Upper lobe of left lung (tissue), 6 donors: ENCODE results near the gene KHDC1L. TPM values are rescaled to one million over a fixed set of nuclear protein-coding genes. Genes with fewer than 3 reads are reported as not detected.

Experiments used
- ATAC-seq, 2 donors: fragments of 200-7000 bp; cut with Tn5 transposase; one replicate each; pipeline ENCODE4 v1.9.1; 2022; ENCODE audit warnings: mild to moderate bottlenecking in 2 of 2, moderate library complexity in 2 of 2; ENCODE audit not compliant: low FRiP score in 2 of 2
- DNase-seq, 2 donors: peaks; one replicate each; pipeline ENCODE4 v3.0.0-alpha.2; 2019 to 2020
- H3K27ac ChIP-seq, 4 donors: fragments of 200-600 bp; sonication (generic); one replicate each; pipeline ENCODE4 v1.5.1; 2016 to 2019
- H3K27me3 ChIP-seq, 4 donors: fragments of 200-600 bp; sonication (generic); one replicate each; pipeline ENCODE4 v1.5.1; 2017 to 2019
- H3K36me3 ChIP-seq, 4 donors: fragments of 200-600 bp; sonication (generic); one replicate each; pipeline ENCODE4 v1.5.1; 2016 to 2019
- H3K4me1 ChIP-seq, 4 donors: fragments of 200-600 bp; sonication (generic); one replicate each; pipeline ENCODE4 v1.5.1; 2018 to 2019
- H3K4me3 ChIP-seq, 4 donors: fragments of 200-600 bp; sonication (generic); one replicate each; pipeline ENCODE4 v1.5.1; 2017 to 2019; ENCODE audit warnings: mild to moderate bottlenecking in 2 of 4, moderate library complexity in 1 of 4
- H3K9me3 ChIP-seq, 4 donors: fragments of 200-600 bp; sonication (generic); one replicate each; pipeline ENCODE4 v1.5.1; 2018 to 2019
- CTCF ChIP-seq, 6 experiments: fragments of 450-650 bp in 4 of 6; fragments of 200-600 bp in 2 of 6; sonication (generic) in 2 of 6; IDR thresholded peaks; one replicate each; pipeline ENCODE4 v1.5.1; 2016 to 2019; ENCODE audit warnings: antibody characterized with exemption in 6 of 6
- EP300 ChIP-seq, 4 donors: sonication (generic); formaldehyde crosslinking; IDR thresholded peaks; one replicate each; pipeline ENCODE4 v1.5.1; 2017; ENCODE audit warnings: antibody characterized with exemption in 4 of 4, control low read depth in 2 of 4
- POLR2A ChIP-seq, 4 donors: fragments of 450-650 bp; IDR thresholded peaks; one replicate each; pipeline ENCODE4 v1.5.1; 2016 to 2017; ENCODE audit warnings: antibody characterized with exemption in 4 of 4, mild to moderate bottlenecking in 2 of 4
- POLR2AphosphoS5 ChIP-seq, 2 donors: sonication (generic); formaldehyde crosslinking; IDR thresholded peaks; one replicate each; pipeline ENCODE4 v1.5.1; 2017; ENCODE audit warnings: antibody characterized with exemption in 2 of 2
- WGBS, 2 donors: methylation state at CpG; one replicate each; pipeline ENCODE4 v1.1.5; 2017 to 2018; 5-methylcytosine and 5-hydroxymethylcytosine counted together
- total RNA-seq, 6 donors: library from RNA; depleted of rRNA in 4 of 6; stranded (reverse); fragments of >200 nt in 4 of 6; gene quantifications; one replicate each; pipeline versions ENCODE4 v1.1.0 to v1.2.1, GENCODE V29; 2016 to 2021
- donor health status: DM: no; HTN: no; CAD: no; lungs with moderate emphysema.
- donor health status: DM: no; HTN: yes; CAD: no; lungs with severe emphysema.

The KHDC1L gene
- total RNA-seq, 6 donors from 2014 or later, result not detected

DNA sequence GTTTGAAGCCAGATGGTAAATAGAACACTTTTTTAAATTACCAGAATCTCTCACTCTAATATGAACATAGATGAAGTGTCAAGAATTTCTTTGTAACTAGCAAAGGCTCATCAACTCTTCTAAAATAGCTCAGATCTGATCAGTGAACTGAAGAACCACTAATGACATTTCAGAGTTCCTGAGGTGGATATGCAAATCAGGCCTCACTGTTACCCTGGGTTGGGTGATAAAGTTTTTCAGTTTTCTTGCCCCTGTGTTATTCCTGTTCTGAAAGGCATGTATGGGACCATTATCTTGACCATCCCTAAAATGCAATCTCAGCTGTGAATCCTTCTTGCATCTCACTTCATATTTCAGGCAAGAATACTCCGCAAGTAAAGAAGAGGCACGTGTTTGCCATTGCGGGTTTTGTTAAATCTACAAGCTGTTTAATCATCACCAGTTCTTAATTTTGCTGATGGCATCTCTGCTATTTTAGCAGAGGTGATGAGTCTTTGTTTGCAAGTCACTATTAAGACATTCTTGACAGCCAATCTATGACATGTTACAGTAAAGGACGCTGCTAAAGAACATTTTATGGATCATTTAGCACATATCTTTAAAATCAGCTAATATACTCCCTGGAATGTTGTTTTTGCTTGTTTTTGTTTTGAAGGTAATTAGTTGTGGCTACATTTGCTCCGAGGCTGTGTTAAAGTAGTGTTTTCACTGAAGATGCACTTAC, 47.9 kb downstream of the KHDC1L start:
- no peak overlapping the region for H3K4me3 ChIP-seq
- ATAC-seq, result no peak
- H3K4me1 ChIP-seq, result peaks cover 0 to 6% (median 2%) of the 10 kb centered on the region in 4 donors
- TF ChIP-seq POLR2A (IDR thresholded peaks at IDR 0.05) (no peak), POLR2AphosphoS5 (IDR thresholded peaks at IDR 0.05) (no peak), CTCF (IDR thresholded peaks at IDR 0.05) (no peak), EP300 (IDR thresholded peaks at IDR 0.05) (no peak)
- no peak for DNase-seq
- no peaks in the 10 kb centered on the region for H3K9me3 ChIP-seq
- no peak overlapping the region for H3K27ac ChIP-seq
- no peaks in the 10 kb centered on the region for H3K36me3 ChIP-seq
- 73 to 88% methylated on average over 5 of the region's 5 CpGs for WGBS, 2 donors
- no peaks in the 10 kb centered on the region for H3K27me3 ChIP-seq

GRCh38 chr6:73176057-73176456, 49.2 kb downstream of the KHDC1L start:
- no peaks in the 10 kb centered on the region for H3K27me3 ChIP-seq
- H3K27ac ChIP-seq, result no peak overlapping the region
- no peaks in the 10 kb centered on the region for H3K36me3 ChIP-seq
- WGBS, 2 donors, result 79 to 87% methylated on average over 6 of the region's 6 CpGs
- DNase-seq, result no peak
- TF ChIP-seq POLR2A (IDR thresholded peaks at IDR 0.05) (no peak), POLR2AphosphoS5 (IDR thresholded peaks at IDR 0.05) (no peak), CTCF (IDR thresholded peaks at IDR 0.05) (no peak), EP300 (IDR thresholded peaks at IDR 0.05) (no peak)
- H3K9me3 ChIP-seq, result no peaks in the 10 kb centered on the region
- no peak overlapping the region for H3K4me3 ChIP-seq
- no peak for ATAC-seq
- H3K4me1 ChIP-seq, result peaks cover 0 to 6% (median 2%) of the 10 kb centered on the region in 4 donors

DNA sequence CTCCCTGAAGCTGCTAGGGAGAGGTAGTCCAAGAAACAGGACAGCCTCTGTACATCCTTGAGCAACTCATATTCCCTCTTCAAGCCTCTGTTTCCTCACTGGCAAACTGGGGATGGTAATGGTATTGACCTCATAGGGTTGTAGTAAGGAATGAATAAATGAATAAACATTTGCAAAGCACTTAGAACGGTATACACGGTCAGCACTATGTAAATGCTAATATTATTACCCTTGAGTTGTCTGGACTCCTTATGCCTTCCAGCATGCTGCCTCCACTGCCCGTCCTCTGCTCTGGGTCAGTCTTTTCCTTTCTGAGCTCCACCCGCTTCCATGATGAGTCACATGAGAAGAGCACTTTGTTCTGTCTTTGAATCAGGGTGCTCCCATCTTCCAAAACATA, 50.6 kb downstream of the KHDC1L start:
- Histone ChIP-seq H3K36me3 (no peaks in the 10 kb centered on the region), H3K4me1 (no peaks in the 10 kb centered on the region), H3K4me3 (no peak overlapping the region), H3K27ac (no peak overlapping the region), H3K27me3 (no peaks in the 10 kb centered on the region), H3K9me3 (no peaks in the 10 kb centered on the region)
- no peak for TF ChIP-seq POLR2AphosphoS5 (IDR thresholded peaks at IDR 0.05)
- no peak for DNase-seq
- 77 to 86% methylated on average over 4 of the region's 4 CpGs for WGBS, 2 donors
- ATAC-seq, result no peak

Other genes starting within 250 kb of the KHDC1L start
- 1 to 10 TPM in 5 of 6 donors, not detected in 1; 1.3 to 2.6 (median 2.0) TPM for gene KHDC1, start 37.7 kb upstream of the KHDC1L start, total RNA-seq
- not detected for gene DPPA5, start 128.8 kb upstream of the KHDC1L start, total RNA-seq
- gene KHDC3L, start 137.2 kb upstream of the KHDC1L start, total RNA-seq, result not detected
- under 1 TPM in 1 of 6 donors, not detected in 5; 0.43 TPM for gene OOEP, start 144.4 kb upstream of the KHDC1L start, total RNA-seq
- 1 to 10 TPM in 5 of 6 donors, under 1 TPM in 1; 0.92 to 8.5 (median 1.8) TPM for gene DDX43, start 169.3 kb upstream of the KHDC1L start, total RNA-seq
- 10 to 100 TPM in 2 of 6 donors, 1 to 10 TPM in 4; 4.9 to 15.7 (median 9.0) TPM for gene CGAS, start 226.8 kb upstream of the KHDC1L start, total RNA-seq
- gene MTO1, start 236.2 kb upstream of the KHDC1L start, total RNA-seq, result 10 to 100 TPM in 5 of 6 donors, 1 to 10 TPM in 1; 8.9 to 56.6 (median 25.9) TPM